ENCODE data around the gene POR. TPM values are rescaled to one million over a fixed set of nuclear protein-coding genes. Genes with fewer than 3 reads are reported as not detected.

The POR gene
- total and polyA plus RNA-seq, 2 of the 13 experiments (the other 11 are each of a cell fraction or from before 2014, with no cell fraction given): 145 to 266 TPM

GRCh38 chr7:75962607-75963380 is 47.8 kb downstream of the POR start (continued):
- no peak for TF ChIP-seq NFAT5 (CRISPR knock-in tag; IDR thresholded peaks at IDR 0.05)
- TF ChIP-seq DDIT3 (CRISPR knock-in tag; IDR thresholded peaks at IDR 0.05): no peak
- no peak for TF ChIP-seq ZNF619 (CRISPR knock-in tag; IDR thresholded peaks at IDR 0.05)
- TF ChIP-seq PAXIP1 (CRISPR knock-in tag; conservative IDR thresholded peaks at IDR 0.05): peak; percentile 94
- peak; percentile 71 for TF ChIP-seq ZMYM4 (CRISPR knock-in tag; IDR thresholded peaks at IDR 0.05)
- peak in 1 of 2 experiments; percentile 87; a peak in 2 of 4 replicates for TF ChIP-seq EP300 (IDR thresholded peaks at IDR 0.05; ENCODE audit: low read depth in 2 of 2, low read length in 2 of 2)
- TF ChIP-seq EP300 (CRISPR knock-in tag; IDR thresholded peaks at IDR 0.05; ENCODE audit: borderline replicate concordance): peak; percentile 14; the same call in 1 of the 2 replicates
- no peak for TF ChIP-seq FOXK2 (IDR thresholded peaks at IDR 0.05)
- TF ChIP-seq CENPT (CRISPR knock-in tag; IDR thresholded peaks at IDR 0.05; ENCODE audit: low read depth): no peak
- peak; percentile 71 for TF ChIP-seq CEBPG (CRISPR knock-in tag; IDR thresholded peaks at IDR 0.05)
- TF ChIP-seq ARHGAP35 (CRISPR knock-in tag; IDR thresholded peaks at IDR 0.05; ENCODE audit: borderline replicate concordance): no peak
- TF ChIP-seq MAF1 (CRISPR knock-in tag; IDR thresholded peaks at IDR 0.05; ENCODE audit: borderline replicate concordance): no peak
- TF ChIP-seq ZNF615 (CRISPR knock-in tag; IDR thresholded peaks at IDR 0.05; ENCODE audit: borderline replicate concordance): no peak
- TF ChIP-seq RORA (CRISPR knock-in tag; IDR thresholded peaks at IDR 0.05): no peak
- TF ChIP-seq ZNF781 (CRISPR knock-in tag; IDR thresholded peaks at IDR 0.05; ENCODE audit: borderline replicate concordance, not compliant biosample characterization): no peak
- TF ChIP-seq ZNF414 (CRISPR knock-in tag; IDR thresholded peaks at IDR 0.05): no peak; the same call in 1 of the 2 replicates
- TF ChIP-seq PPARG (CRISPR knock-in tag; conservative IDR thresholded peaks at IDR 0.05): no peak; the same call in 1 of the 2 replicates
- no peak for TF ChIP-seq TOPORS (CRISPR knock-in tag; IDR thresholded peaks at IDR 0.05)
- peak; percentile 60; the same call in 1 of the 2 replicates for TF ChIP-seq FOSL2 (CRISPR knock-in tag; IDR thresholded peaks at IDR 0.05)
- peak; percentile 69; the same call in 1 of the 2 replicates for TF ChIP-seq ZC3H13 (CRISPR knock-in tag; IDR thresholded peaks at IDR 0.05)
